A204.1 (cell line): Measurements from ENCODE around the gene TTC23.

Experiments
- FAIRE-seq: peaks from 2 replicates; lab custom pipeline; 2012; peaks lifted over from hg19 to GRCh38; lab: Jason Lieb, UNC

Gene TTC23

DNA sequence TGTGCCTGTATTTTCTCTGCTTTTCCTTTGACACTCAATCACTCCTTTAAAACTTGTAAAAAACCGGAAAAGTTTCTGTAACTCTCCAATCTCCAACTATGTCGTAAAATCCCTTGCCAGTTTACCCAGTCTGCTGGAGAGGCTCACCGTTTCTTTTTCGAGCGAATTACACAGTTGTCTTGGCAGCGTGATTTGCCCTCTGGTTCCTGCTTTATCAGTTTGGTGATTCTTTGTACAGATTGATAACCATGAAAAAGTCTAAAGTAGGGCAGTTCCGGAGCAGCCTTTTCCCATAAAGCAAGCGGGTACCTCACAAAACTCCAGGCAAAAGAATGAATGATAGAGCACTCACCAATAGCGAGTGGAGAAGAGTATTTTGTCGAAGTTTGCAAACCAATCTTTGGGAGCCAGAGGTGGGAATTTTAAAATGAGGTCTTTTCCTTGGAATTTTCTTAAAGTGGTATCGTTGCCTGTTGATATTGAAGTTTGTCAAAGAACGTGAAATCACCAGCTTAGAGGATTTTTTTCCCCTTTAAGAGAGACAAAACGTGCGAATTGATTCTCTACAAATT lies at the start of gene TTC23:
TTC23 (minus strand) TSS at position 312 of the 572 bp plus-strand sequence. CDS start 20,869 bp downstream, outside the sequence.
- FAIRE-seq = peak; percentile 99

- no peak for FAIRE-seq
Observed at GRCh38 chr15:99296386-99296785, 47.0 kb upstream of the TTC23 start.

- FAIRE-seq = no peak
Observed at GRCh38 chr15:99295840-99296239, 46.5 kb upstream of the TTC23 start.

- no peak for FAIRE-seq
Observed at GRCh38 chr15:99291643-99292042, 42.3 kb upstream of the TTC23 start.

- FAIRE-seq = no peak
Observed at GRCh38 chr15:99283717-99284116, 34.3 kb upstream of the TTC23 start.

DNA sequence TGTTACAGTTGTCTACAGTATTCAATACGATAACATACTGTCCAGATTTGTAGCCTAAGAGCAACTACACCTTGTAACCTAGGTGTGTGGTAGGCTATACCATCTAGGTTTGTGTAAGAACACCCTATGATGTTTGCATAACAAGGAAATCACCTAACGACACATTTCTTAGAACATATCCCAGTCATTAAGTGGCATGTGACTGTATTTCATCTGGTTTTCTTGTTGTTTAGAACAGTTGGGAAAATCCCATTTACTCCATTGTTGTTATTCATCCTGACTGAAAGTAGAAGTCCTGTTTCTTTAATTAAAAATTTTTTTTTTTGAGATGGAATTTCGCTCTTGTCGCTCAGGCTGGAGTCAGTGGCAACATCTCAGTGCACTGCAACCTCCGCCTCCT lies 33.2 kb upstream of the TTC23 start:
- FAIRE-seq = no peak

DNA sequence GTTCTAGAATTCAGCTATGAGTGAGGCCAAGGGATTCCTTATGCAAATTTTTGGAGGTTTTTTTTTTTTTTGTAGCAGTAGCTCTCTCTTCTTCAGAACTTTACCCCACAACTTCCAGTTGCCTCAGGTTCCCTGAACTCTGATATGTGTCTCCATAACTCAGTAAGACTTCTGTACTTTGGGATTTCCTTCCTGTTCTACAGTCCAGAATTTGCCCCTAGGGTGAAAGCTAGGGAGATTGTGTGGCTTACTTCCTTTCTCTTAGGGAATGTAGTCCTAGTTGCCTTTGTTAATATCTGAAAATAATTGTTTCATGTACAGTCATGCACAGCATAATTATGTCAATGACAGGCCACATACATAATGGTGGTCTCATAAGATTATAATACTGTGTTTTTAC lies 32.7 kb upstream of the TTC23 start:
- FAIRE-seq = no peak

GRCh38 chr15:99279827-99280226 lies 30.4 kb upstream of the TTC23 start:
- no peak for FAIRE-seq

GRCh38 chr15:99279290-99279689 lies 29.9 kb upstream of the TTC23 start:
- FAIRE-seq = no peak

GRCh38 chr15:99275525-99276128 lies 26.2 kb upstream of the TTC23 start:
- FAIRE-seq = no peak

DNA sequence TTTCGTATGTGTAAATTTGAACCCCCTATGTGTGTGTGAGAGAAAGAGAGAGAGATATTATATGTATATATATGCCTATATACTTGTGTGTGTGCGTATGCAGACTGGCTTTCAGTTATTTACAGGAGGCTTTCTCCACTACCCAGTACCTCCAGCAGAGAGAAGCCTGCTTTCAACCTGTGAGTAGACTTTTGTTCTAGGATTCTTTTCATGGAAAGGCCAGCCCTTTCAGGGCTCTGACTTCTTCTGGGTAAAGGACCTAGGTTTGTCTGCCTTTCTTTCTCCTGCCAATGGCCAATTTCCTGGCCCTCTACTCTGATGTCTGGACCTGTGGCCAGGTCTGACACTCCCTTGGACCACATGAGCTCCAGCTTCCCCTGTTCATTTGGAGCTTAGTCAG lies 25.7 kb upstream of the TTC23 start:
- FAIRE-seq = no peak

GRCh38 chr15:99273801-99274200 lies 24.4 kb upstream of the TTC23 start:
- no peak for FAIRE-seq

DNA sequence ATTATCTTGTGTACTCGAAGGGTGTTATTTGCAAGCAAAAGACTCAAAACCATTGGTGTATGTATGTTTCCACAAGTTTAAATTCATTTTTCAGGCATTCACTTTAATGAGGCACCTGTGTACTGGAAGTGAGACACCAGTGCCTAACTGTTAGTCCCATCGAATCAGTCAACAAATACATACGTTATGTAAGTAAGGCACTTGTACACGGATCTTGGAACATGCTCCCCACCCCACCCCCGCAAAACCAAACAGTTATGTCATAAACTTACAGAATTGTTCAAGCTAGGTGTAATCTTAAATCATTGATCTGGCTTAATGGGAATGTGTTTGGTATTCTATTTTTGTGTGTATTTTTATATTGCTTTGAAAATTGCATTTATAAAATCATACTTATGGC lies 19.1 kb upstream of the TTC23 start:
- FAIRE-seq = no peak

- no peak for FAIRE-seq
Observed at GRCh38 chr15:99267957-99268356, 18.6 kb upstream of the TTC23 start.

DNA sequence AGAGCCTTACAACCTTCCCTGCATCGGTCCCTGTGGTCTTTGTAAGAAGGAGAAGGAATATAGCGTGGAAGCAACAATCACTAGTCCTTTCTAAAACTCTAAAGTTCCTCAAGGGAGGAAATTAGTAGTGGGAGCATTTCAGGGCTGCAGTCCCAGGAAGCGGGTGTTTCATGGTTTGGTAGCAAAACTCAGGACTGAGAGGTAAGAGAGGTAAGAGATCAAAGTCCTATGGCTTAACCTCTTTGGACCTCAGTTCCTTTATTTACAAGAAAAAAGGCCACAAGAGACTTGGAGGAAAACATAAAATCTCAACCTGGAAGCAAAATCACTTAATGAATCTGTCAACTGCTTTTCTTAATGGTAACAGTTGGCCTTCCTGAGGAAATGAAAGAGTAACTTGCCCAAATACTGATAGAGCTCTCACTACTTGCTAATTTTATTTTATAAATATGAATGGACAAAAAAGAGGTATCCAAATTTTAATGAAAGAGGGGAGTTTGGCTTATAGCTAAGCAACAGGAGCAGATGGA lies 16.2 kb upstream of the TTC23 start:
- FAIRE-seq = no peak

GRCh38 chr15:99264125-99264524 lies 14.7 kb upstream of the TTC23 start:
- FAIRE-seq = no peak

- FAIRE-seq = no peak
Observed at GRCh38 chr15:99257107-99257750, 7.8 kb upstream of the TTC23 start.

DNA sequence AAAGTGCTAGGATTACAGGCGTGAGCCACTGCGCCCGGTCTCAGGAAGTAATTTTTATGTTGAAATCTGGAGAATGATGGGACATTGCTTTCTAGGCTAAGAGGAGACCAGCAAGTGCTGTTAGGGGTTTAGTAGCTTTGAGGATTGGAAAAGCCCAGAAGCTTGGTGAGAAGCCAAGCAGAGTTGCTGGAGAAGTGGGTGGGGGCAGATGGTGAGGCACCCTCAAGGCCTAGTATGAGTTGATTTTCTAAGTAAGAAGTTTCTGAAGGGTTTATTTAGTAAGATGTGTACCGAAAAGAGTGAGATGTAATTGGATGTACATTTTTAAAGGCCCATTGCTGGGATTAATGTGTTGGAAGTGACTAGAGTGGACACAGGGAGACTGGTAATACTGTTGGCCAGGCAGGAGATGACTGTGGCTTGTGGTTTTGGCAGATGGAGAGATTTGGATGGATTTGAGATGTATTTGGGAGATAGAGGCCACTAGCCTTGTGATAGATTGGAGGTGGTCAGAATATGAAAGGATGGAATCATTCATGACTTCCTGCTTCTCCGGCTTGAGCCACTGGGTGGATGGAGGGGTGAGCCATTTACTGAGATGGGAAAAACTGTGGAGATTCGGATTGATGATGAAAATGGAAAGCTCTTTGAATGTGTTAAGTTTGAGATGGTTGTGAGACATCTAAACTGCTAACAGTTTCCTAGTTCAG lies 4.2 kb upstream of the TTC23 start:
- FAIRE-seq = no peak

GRCh38 chr15:99252326-99252725 lies 2.9 kb upstream of the TTC23 start:
- no peak for FAIRE-seq

DNA sequence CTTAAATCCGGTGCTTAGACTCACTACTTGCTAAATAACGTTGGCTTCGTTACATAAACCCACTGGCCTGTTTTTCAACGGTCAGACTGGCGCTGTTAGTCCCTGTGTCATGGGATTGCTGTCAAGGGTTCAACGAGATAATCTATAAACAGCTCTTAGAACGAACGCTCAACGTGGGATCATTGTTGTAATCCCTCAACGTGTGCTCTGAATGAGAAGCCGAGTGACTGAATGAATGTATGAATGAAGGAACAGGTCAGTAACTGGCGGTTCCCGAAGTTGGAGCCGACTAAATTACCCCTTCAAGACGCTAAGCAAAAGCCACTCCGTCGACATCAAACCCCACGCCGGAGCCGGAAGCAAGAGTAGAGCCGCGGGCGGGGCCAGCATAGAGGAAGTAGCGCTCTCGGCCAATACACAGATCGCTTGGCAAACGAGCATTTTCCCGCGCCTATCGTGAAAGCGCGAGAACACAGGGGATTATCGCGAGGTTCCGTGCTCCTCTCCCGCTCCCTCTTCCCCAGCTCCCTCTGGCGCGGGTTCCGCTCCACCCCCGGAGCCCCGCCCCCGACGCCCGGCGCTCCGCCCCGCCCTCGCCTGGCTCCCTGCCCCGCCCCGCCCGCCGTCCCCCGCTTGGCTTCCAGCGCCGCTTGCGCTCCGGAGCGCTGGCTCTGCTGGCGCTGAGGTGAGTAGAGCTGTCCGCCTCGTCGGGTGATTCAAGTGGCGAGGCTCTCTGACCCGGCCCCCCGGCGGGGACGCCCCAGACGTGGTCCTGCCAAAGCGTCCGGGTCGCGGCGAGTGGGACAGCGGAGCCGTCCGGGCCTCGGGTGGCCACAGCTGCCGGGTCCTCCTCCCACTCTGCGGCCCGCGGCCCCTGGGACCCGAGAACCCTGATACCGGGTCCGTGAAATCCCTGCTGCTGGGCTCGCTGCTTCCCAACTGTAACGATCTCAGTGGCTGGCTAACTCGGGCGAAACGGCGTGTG lies 1.8 kb upstream of the TTC23 start, which contains the start of gene LRRC28:
LRRC28 (plus strand) TSS at position 625 of the 985 bp plus-strand sequence. CDS start 4,477 bp downstream, outside the sequence.
- peak; percentile 96 for FAIRE-seq

DNA sequence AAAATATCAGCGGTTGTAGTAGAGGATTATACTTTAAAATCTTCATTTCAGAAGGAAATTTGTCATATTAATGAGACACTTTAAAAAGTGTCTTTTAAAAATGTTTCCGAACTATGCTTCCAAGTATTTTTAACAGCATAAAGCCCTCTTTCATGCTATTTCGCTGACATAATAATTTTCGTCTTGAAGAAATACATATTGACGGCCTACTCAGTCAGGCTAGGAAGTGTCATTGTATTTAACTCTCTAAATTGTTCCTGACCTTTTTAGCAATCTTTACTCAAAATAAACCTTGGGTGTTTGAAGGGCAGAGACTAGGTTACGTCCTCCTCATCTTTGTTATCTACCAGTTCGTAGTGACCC lies 1.1 kb upstream of the TTC23 start:
- peak; percentile 39 for FAIRE-seq

- FAIRE-seq = no peak
Observed at GRCh38 chr15:99250001-99250400, 620 bp upstream of the TTC23 start.
